Hepatocyte (in vitro differentiated cells): ENCODE results near the gene PSD2. TPM values are rescaled to one million over a fixed set of nuclear protein-coding genes. Genes with fewer than 3 reads are reported as not detected.

Experiments
- polyA plus RNA-seq: library from polyadenylated mRNA; unstranded; fragments of >200 nt; fragmentation: Nextera tagmentation; extraction: Ambion mirVana; gene quantifications from 2 replicates; pipeline ENCODE4 v1.2.1, GENCODE V29; 2016
- small RNA-seq: library from RNA; depleted of rRNA; stranded (forward); fragments of <200 nt; gene quantifications from one replicate; pipeline ENCODE3, GENCODE V24; 2014
- total RNA-seq: library from RNA; depleted of rRNA; stranded (reverse); fragments of >200 nt; gene quantifications from 2 replicates; pipeline ENCODE4 v1.2.3, GENCODE V29; 2014

PSD2 gene
- total and polyA plus RNA-seq, 2 experiments from 2014 or later, result not detected

Small RNAs within 50 kb of the gene (small RNA-seq; reads per million reads assigned to genes)
- gene AC008667.4, result not detected

Other genes with a start within 250 kb of the PSD2 start
- 85.9 and 100.0 TPM in 2 replicates for gene UBE2D2, start 234.5 kb upstream of the PSD2 start, total RNA-seq
- 167 and 182 TPM in 2 replicates for gene UBE2D2, start 234.5 kb upstream of the PSD2 start, polyA plus RNA-seq
- 90.9 and 110 TPM in 2 replicates for gene CXXC5, start 147.5 kb upstream of the PSD2 start, total RNA-seq
- gene CXXC5, start 147.5 kb upstream of the PSD2 start, polyA plus RNA-seq, result 98.7 and 106 TPM in 2 replicates
- gene NRG2, start 247.5 kb downstream of the PSD2 start, total RNA-seq, result 0.20 and 1.4 TPM in 2 replicates
- gene NRG2, start 247.5 kb downstream of the PSD2 start, polyA plus RNA-seq, result 1.5 and 1.8 TPM in 2 replicates